ENCODE data around the gene MCOLN3.
"Not testable (repeated sequence)": the region's sequence is repeated elsewhere in the genome, so short reads cannot be mapped to it uniquely, and the experiment has no call there.

MCOLN3 gene

DNA sequence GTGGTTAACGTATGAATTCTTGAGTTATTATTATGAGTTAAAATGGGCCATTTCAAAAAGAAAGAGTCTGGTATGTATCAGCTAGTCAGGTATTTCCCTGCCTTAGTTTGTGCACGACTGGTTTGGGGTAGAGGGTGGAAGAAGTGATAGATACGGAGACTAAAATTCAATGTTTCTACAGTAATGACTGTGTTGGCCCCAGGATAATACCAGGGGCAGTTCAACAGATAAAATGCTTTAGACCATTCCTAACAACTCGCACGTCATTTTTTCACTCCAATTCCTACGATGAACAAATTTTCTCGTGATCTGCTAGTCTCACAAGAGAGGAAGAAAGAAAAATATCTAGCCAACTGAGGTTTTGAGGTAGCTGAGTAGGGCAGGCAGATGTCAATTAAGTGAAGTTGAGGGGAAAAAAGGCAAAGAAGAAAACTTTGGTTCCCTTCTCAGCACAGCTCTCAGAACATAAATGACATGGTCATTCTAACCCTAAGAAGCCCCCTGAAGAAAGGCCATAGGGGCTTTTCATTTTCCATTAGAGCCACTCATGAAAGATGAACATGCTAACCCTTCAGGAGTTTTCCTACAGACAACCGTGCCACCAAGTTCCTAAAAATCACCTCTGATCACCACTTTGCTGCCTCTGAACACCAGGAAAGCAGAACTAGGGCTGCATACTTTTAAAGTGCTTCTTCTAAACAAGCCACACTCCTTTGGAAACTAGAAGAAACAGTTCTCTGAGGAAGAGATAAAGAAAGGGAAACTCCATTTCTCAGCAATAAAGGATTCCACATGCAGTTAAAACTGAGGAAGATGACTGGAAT lies 57.0 kb downstream of the MCOLN3 start:
- peak; percentile 22 for DNase-seq (ENCODE audit: low spot score)

DNA sequence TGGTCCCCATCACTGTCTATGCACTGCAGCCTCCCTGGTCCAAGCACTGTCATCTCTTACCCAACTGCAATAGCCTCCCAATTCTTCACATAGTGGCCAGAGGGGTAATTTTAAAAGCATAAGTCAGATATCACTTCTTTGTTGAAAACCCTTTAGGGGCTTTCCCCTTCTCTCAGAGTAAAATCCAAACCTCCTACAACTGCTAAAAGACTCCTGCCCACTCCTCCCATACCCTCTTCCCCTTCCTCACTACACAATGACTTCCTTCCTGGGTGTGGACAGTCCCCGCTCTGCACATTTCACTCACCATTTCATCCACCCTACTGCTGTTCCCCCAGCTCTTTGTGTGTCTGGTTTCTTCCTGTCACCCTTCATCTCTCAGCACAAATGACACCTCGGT lies 59.7 kb downstream of the MCOLN3 start:
- no peak for DNase-seq (ENCODE audit: low spot score)

DNA sequence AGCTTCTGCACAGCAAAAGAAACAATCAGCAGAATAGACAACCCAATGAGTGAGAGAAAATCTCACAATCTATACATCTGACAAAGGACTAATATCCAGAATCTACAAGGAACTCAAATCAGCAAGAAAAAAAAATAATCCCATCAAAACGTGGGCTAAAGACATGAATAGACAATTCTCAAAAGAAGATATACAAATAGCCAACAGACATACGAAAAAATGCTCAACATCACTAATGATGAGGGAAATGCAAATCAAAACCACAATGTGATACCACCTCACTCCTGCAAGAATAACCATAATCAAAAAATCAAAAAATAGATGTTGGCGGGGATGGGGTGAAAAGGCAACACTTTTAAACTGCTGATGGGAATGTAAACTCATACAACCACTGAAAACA lies 61.7 kb downstream of the MCOLN3 start:
- DNase-seq (ENCODE audit: low spot score) = not testable (repeated sequence)

GRCh38 chr1:84985365-84985764 lies 62.9 kb downstream of the MCOLN3 start:
- DNase-seq (ENCODE audit: low spot score) = no peak

DNA sequence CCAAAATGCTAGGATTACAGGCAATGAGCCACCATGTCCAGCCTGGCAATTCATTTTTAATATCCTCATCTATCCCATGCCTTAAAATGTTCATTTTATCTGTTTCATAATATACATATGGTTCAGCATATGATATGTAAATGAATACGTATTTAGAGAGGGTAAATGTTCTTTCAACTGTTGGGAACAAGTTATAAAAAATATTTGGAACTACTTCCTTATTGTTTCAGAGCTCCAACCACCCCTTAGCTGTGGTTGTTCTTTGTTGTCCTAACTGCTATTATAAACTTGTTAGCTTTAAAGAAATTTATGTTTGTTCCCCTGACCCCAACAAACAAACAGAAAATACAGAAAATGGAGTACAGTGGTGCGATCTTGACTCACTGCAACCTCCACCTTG lies 65.9 kb downstream of the MCOLN3 start:
- DNase-seq (ENCODE audit: low spot score) = no peak

DNA sequence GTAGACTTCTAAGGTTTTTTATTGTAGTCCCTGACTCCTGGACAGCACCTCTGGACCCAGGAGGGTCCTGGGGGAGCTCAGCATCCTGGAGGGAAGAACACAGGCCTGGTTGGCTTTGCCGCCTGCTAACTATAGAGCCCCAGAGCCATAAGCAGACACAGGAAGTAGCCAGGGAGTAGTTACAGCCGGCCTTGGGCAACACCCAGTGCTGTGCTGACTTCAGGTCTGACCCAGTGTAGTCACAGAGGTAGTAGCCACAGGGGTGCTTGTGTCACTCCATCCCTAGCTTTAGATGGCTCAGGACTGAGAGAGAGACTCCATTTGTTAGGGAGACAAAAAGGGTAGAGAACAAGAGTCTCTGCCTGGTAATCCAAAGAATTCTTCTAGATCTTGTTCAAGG lies 73.3 kb downstream of the MCOLN3 start:
- no peak for DNase-seq (ENCODE audit: low spot score)

DNA sequence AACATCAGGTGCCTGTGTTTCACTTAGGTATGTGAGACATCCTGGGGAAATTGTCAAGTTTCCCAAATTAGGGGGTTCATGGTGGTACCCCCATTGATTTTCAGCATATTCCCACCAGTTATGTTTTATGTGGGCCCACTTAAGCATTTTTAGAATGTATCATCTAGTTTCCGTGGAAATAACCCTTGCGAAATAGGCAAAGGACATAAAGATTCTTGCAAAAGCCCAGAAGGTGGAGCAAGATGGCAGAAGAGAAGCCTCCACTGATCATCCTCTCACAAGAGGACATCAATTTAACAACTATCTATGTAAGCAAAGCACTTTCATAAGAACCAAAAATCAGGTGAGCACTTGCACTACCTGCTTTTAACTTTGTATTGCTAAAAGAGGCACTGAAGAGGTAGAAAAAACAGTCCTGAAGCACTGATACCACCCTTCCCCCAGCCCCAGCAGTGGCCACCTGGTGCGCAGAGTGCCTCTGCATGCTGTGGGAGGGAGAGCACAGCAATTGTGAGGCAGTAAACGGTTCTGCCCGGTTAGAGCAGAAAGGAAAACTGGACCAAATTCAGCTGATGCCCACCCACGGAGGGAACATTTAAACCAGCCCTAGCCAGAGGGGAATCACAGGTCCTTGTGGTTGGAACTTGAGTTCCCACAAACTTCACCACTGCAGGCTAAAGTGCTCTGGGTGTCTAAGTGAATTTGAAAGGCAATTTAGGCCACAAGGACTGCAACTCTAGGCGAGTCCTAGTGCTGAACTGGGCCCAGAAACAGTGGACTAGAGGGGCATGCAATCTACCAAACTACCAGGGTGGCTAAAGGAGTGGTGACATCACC lies 74.6 kb downstream of the MCOLN3 start:
- no peak for DNase-seq (ENCODE audit: low spot score)

DNA sequence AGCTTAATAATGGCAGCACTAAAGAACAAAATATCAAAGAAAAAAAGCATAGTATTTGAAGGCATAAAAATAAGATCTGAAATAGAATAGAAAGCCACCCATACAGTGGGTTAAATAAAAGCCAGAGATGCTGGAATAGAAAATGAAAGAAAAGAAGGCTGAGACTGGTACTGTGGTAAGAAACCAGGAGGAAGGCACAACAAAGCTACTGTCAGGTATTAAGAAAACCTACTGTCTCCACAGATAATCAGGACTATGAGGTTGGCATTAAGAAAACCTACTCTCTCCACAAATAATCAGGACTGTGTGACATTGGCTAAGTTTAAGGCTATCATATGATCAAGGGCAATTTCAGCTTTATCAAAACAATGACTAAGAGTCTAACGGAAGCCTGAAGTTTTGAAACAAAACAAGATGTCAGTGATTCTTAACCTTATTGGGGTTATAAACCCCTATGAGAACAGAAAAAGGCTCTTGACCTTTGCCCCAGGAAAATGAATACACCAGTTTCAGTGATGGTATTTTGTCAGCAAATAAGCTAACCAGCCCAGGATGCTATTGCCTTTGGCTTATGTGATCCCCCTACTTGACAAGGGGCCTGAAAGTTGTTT lies 75.8 kb downstream of the MCOLN3 start:
- DNase-seq (ENCODE audit: low spot score) = no peak

- no peak for DNase-seq (ENCODE audit: low spot score)
These were observed 76.3 kb downstream of the MCOLN3 start for GRCh38 chr1:84971957-84972356.

- DNase-seq (ENCODE audit: low spot score) = no peak
These were observed 78.6 kb downstream of the MCOLN3 start for GRCh38 chr1:84969489-84970250.

GRCh38 chr1:84968865-84969264 lies 79.4 kb downstream of the MCOLN3 start:
- no peak for DNase-seq (ENCODE audit: low spot score)

DNA sequence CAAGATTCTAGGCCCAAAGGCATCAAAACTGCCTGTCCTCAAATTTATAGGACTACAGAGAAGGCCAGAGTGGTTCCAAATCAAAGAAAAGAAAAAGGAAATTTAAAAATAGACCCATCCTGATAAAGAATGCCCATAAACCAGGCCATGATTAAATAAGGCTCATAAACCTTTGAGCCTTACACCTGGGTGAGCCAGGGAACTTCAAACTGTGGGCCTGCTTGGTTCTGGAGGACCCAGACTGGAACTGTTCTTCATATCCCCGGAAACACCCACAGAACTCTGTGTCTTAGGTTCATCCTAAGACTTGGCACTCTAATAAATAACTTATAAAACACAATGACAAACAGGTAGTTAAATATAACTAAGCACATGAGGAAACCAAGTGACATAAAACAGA lies 80.2 kb downstream of the MCOLN3 start:
- no peak for DNase-seq (ENCODE audit: low spot score)
